GM18909 (cell line): ENCODE measurements around the gene FAM124B.
"Not testable (repeated sequence)": the region's sequence is repeated elsewhere in the genome, so short reads cannot be mapped to it uniquely, and the experiment has no call there.

ENCODE experiments used
- ATAC-seq: cut with Tn5 transposase; IDR thresholded peaks from one replicate; pipeline ENCODE4 v1.9.1; 2021; ENCODE audit warnings: mild to moderate bottlenecking; ENCODE audit not compliant: unreplicated experiment, poor library complexity

The FAM124B gene

DNA sequence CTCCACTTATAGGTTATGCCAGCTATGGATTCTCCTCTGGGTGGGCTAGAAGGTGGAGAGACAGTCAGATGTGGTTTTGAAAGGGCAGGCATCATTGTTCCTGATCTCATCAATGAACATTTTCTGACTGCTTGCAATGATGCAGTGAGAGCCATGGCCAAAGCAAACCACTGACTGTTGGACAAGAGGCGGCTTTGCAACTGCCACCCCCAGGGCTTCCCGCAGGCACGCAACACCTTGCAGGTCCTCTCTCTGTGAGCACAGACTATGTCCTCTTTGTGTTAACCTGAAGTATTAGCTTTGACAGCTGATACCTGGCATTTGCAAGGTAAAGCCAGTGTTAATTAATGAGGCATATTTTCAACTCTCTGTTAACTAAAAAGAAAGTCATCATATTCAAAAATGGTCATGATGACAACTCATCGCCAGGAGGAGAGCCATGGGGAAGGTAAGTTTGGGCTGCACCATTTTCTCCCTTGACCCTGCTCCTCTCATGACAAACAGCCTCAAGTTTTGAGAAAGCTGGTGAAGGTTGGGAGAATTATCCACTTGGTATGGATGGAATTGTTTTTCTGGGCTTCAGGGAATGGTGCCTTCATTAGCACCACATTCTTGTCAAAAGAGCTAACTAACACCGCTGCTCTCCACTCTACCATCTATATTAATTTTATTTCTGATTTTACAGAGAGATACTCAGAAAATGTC, 14.9 kb upstream of the FAM124B start:
- no peak for ATAC-seq

DNA sequence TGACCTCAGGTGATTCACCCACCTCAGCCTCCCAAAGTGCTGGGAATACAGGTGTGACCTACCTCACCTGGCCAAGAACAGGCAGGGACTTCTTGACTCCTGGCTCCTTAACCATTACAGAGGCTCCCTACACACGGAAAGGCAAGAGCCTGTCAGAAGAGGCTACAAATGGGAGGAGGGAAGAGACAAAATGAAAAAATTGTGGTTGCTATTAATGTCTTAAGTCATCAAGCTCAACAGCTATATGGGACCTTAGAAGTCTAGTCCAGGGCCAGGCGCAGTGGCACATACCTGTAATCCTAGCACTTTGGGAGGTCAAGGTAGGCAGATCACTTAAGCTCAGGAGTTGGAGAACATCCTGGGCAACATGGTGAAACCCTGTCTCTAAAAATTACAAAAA, 11.5 kb upstream of the FAM124B start:
- no peak for ATAC-seq

DNA sequence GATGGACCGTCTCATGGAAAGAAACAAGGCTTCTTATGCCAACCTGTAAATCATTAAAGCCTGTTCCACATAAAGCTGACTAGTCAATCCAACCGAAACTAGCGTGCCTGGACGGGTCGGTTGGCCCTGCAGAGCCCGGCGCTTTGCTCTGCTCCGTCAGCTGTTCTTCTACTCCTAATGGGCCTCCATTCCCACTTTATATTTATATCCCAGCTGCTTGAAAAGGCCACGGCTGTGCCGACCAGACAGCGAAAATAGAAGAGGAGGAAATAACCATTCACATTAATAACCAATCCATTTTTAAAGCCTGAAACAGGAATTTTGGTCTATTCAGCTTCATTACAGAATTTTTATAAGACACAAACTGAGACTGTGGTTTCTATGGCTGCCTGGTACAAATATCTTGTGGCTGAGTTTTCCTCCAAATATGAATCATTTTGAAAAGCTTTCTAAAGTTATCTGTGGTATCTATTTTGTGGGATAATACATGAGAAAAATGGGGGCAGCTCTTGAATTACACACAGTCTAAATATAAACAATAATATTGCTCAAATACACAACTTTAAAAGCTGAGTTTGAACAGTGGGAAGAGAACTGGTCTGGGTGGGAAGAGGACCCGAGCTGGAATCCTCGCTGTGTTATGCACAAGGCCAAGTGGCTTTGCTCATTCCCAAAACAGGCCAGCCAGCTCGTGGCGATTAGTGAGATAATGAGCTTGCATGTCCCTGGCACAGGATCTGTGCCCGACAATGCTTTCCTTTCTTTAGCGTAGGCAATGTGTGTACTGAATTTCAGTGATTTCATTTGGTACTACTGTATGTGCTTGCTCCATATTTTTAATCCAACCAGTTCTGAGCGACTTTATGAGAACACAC, 10.5 kb upstream of the FAM124B start:
- no peak for ATAC-seq

DNA sequence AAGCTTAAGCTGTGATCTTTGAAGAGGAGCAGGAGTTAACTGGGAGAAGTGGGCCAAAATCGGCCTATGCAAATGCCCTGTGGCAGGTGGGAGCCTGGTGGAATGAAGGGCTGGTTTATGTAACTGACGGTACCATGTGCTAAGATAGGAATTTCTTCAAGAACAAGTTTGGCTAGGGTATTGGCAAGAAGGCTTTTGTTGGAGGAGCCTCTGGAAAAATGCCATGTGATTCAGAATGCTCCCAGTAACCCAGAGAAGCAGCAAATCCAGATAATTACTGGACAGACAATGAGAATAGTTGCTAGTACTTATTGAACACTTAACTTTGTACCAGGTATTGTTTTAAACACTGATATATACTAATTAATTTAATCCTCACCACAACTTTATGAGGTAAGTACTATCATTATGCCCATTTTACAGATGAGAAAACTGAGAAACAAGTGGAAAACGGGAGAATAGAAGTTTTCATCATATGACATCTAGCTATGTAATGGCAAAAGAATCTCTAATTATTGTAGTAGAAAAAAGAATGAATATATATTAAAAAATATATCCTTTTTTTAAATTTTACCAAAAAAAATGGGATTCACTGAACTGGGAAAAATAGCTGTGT, 9.1 kb upstream of the FAM124B start:
- no peak for ATAC-seq

DNA sequence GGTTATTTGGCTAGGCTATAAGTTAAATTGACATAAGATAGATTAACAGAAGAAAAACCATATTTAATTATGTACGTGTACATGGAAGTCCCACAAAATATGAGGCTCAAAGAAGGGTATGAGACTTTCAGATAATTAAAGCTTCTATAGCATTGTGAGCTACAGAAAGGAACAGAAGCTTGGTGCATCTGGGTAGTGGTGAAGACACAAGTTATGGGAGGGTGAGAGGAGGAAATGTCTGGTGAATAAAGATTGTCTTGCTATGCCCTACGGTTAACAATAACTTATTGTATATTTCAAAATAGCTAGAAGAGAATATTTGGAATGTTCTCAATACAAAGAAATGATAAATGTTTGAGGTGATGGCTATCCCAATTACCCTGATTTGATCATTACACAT, 6.8 kb upstream of the FAM124B start:
- ATAC-seq, result no peak

DNA sequence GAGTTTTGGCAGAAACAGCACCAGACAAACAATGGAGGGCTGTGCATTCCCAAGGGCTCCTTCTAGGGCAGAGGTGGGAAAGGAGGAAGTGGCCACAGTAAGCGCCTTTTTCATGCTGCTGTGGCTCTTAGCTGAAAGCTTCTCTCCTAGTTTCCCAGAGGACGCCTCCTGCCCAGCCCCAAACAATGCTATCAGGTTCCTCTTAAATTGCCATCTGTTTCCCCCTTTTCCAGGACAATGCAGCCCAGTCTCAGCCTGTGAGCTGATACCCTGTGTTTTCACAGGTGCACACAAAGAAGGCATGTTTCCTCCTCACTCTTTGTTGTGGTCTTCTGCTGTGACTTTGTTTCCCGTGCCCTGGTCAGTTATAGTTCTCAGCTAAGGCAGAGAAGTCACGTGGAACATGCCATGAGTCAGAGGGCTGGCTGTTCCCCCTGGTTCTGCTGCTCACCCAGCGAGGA, 5.4 kb upstream of the FAM124B start:
- no peak for ATAC-seq

DNA sequence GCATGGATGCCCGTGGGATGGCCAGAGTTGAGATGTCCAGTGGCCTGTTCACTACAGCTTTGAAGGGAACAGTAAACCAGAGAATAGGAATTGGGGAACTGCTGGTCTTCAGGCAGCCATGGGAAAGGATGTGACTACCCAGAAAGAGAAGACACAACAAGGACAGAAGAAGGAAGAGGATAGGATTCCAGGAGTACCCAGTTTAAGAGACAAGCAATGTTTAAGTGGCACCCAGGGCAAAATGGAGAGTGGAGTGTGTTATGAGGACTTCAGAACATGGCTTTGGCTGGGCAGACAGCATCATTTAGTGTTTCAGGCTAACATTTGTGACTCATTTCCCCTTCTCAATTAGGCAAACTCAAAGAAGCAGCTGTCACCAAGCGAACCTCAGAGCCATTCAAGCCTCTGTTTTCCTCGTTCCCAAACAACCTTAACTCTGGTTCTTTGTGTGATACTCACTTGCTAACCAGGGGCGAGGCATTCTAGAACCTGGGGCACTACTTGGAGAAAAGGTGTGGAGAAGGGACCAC, 4.0 kb upstream of the FAM124B start:
- no peak for ATAC-seq

DNA sequence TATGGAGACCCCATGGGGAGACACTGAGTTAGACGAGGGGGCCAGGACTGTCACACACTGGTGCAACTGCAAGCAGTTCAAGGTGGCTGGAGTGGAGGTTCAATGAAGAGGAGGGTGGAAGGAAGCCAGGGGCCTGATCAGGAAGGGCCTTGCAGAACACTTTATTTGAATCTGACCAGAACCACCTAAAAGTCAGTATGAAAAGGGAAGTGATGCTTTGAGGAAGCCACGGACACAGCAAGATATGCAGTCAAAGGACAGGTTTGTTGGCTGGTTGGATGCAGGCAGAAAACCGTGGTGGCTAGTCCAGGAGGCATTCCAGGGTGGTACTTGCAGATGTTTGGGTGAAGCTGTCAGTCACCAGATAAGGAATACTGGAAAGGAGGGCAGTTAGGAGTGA, 3.5 kb upstream of the FAM124B start:
- peak; percentile 67 for ATAC-seq

DNA sequence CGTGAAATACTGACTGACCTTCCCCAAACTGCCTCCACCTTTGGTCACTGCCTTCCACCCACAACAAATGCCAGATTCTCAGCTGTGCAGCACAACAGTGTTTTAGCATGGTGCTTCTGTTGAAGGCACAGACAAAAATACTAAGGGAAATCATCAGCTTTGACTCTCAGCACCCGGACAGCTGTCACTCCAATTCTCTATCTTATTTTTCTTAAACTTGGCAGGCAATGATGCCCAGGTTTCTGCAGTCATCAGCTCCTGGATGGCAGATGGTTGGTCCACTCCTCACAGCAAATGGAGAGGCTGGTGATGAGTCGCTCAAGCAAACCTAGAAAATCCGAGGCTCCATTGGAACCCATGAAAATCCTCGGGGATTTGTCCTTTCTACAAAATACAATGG, 2.9 kb upstream of the FAM124B start:
- ATAC-seq, result no peak

DNA sequence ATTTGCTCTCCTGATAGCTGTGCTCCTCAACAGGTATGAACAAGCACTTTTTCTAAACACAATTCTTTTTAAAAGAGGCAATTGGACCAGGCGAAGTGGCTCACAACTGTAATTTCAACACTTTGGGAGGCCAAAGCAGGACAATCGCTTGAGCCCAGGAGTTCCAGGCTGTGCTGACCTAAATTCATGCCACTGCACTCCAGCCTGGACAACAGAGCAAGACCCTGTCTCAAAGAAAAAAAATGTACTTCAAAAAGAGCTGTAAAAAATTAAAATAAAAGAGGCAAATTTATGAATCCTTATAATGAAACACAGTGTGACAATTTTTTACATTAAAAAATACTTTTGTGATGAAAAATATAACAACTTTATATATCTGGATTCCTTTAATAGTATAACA, 1.8 kb upstream of the FAM124B start:
- ATAC-seq, result no peak

DNA sequence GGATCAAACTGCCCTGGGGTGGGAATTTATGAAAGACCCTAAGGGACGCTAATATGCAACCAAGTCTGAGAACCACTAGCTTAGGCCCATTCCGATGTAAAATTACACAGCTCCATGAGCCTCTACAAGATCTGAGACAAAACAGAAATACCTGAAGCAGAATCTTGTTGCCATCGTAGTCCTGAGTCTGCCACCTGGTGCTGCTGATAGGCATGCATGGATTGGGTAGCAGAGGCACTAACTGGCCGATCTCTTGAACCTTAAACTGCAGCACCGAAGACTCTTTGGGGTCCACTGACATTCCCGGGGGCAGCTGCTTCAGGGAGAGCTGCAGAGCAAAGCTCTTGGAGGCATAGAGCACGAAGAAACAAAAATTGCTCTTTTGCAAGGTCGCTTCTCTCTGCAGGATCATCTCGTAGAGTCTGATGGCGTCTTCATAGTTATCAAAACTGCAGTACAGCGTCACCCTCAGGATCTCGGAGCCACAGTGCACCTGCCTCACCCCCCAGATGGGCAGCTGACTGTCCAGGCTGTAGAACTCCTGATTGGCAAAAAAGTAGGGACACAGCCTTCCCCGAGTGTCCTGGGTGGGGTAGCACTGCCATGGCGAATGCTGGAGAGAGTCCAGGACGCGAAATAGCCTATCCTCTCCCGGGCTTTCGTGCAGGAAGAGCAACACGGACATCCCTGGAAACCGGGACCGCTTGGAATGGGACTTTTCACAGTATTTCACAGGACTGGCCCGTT, 848 bp downstream of the FAM124B start:
- no peak for ATAC-seq

DNA sequence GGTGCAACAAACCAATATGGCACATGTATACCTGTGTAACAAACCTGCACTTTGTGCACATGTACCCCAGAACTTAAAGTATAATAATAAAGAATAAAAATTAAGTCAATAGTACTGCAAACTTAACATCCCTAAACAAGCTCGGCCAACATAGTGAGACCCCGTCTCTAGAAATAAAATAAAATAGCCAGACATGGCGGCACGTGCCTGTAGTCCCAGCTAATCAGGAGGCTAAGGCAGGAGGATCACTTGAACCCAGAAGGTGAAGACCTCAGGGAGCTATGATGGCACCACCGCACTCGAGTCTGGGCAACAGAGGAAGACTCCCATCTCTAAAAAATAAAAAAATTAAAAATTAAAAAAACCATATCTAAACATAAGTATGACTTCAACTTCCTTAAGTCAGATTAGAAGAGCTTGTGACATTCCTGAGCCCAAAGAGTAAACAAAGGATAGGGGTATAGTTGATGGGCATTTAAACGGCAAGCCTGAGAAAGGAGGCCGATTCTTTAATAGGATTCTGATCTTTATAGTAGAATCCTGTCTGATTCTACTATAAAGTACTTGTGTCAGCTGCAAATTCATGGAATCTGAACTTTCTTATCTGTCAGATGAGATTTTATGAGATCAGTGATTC, 1.6 kb downstream of the FAM124B start:
- ATAC-seq, result no peak

DNA sequence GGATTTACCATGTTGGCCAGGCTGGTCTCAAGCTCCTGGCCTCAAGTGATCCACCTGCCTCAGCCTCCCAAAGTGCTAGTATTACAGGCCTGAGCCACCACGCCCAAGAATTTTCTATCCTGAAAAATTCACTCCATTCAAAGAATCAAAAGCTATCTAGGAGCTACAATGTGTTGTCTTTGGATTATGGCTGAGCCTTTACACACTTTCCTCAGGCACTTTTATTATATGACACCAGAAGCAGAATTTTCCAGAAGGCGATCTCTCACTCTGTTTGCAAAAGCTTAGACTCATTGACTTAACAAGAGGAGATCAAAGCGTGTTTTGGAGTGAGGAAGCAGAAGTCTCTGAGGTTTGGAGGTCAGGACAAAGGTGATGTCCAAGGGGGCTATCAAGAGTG, 3.6 kb downstream of the FAM124B start:
- no peak for ATAC-seq

DNA sequence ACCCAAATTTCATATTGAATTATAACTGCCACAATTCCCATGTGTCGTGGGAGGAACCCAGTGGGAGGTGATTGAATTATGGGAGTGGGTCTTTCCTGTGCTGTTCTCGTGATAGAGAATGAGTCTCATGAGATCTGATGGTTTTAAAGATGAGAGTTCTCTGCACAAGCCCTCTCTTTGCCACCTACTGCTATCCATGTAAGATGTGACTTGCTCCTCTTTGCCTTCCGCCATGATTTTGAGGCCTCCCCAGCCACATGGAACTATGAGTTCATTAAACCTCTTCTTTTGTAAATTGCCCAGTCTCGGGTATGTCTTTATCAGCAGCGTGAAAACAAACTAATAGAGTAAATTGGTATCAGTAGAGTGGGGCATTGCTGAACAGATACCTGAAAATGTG, 4.8 kb downstream of the FAM124B start:
- not testable (repeated sequence) for ATAC-seq

DNA sequence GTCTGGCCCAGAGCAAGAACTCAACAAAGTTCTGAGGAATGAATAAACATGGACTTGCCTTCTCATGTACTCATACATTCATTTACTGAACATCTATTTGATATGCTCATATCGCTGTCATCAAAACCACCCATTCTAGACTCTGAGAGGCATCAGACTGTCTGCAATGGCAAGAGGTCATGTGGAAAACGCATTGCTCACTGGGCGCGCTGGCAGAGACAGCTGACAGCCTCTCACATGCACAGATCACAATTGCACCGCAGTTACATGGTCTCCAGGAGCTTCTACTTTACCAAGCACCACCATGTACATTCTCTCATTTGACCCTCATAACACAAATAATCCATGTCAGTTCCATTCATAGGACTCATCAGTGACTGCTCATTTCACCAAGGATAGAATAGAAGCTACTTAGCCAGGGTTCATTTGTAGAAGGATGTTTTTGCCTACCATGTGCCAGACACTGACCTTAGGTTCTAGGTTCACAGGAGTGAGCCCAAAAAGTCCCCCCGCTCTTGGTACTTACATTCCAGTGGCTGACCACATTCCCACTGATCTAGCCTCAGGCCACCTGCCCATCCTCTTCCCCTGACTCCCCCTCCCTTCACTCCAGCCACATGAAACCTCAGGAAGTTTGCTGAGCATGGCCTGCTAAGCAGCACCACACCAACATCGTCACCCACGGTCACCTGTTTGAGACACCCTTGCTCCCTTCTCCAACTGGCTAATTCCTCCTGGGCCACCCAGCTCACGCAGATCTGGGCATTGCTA, 6.1 kb downstream of the FAM124B start:
- no peak for ATAC-seq

DNA sequence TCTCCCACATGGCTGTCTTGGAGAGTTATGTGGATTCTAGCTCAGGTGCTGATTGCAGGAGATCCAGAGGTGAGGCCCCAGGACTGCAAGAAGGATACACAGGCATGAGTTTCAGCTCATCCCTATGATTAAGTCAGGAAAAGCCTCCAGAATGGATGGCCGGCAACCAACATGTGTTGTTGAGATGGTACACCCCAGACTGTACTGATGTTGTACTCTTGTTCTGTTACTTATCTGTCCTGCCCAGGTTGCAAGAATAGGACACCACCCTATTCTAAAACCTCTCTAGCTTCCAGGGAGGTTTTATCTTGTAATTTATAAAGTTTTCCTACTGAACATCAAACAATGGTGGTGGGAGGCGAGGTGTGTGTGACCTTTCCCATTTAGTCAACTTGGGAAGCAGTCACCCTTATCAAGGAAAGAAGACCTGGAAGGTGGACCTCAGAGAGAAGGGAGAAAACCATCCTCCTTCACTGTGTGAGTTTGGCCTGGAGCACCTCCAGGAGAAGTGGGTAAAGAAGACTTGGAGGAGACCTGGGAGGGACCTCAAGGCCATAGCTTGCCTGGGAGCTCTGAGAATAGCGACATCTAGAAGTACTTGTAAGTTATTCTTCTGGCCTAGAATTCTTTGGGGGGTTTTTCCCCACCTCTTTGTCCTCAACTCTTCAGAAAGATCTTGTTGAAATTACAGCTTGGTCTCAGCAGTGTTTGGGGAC, 8.6 kb downstream of the FAM124B start:
- ATAC-seq, result no peak

DNA sequence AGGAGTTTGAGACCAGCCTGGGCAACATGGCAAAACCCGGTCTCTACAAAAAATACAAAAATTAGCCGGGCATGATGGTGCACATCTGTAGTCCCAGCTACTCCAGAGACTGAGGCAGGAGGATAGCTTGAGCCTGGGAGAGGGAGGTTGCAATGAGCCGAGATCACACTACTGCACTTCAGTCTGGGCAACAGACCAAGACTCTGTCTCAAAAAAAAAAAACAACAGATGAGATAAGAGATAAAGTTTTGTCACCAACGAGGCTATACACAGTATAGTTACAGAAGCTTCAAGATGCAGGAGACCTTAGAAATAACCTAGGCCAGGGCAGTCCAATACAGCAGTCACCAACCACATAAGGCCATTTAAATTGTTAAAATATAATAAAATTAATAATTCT, 9.4 kb downstream of the FAM124B start:
- ATAC-seq, result no peak

DNA sequence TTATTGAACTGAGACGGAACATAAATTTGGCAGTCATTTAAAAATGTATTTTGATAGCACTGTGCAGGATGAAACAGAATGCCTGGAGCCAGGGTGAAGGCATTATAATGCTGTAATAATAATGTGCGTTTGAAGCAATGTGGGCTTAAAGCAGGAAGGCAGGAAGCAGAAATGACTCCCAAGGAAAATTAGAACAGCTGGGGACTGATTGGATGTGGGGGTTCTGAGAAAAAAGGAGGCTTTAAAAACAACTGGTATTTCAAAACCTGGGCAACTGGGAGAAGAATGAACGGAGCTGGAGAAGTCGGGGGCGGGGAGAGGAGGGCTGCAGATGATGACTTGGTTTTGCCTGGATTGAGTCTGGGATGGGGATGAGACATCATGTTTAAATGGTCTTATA, 12.6 kb downstream of the FAM124B start:
- no peak for ATAC-seq

DNA sequence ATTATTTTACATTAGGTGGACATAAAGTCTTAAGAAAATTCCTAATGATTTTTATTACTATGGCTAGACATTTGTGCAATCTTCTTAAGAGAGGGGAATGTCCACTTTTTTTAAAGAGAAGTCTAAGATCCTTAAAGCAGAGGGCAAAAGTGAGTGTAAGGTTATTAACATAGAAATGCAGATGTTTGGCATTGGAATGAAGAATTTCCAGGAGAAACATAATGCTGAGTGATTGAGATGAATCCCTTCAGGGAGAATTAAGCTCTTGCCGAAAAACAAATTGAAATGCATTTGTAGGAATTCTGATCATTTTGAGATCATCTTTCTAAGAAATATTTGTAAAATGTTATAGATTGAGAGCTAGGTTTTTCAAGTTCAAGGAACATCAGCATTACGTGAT, 15.0 kb downstream of the FAM124B start:
- no peak for ATAC-seq
